Measurements from ENCODE around the gene OR4N2. TPM values are rescaled to one million over a fixed set of nuclear protein-coding genes. Genes with fewer than 3 reads are reported as not detected.
"Not testable (repeated sequence)": the region's sequence is repeated elsewhere in the genome, so short reads cannot be mapped to it uniquely, and the experiment has no call there.

Gene OR4N2
- total RNA-seq, 2 experiments from 2014 or later: not detected

GRCh38 chr14:19800282-19801117 is 3.1 kb upstream of the OR4N2 start:
- H3K4me1 Mint-ChIP-seq (ENCODE audit: low read depth): no peaks in the 10 kb centered on the region
- H3K27ac Mint-ChIP-seq: no peak overlapping the region
- DNase-seq: no peak
- intact Hi-C loops (cut with micrococcal nuclease): no loop called here
- H3K36me3 Mint-ChIP-seq (ENCODE audit: low read depth): no peaks in the 10 kb centered on the region
- no peaks in the 10 kb centered on the region for H3K27me3 Mint-ChIP-seq (ENCODE audit: low read depth)
- H3K4me3 Mint-ChIP-seq: no peak overlapping the region
- CTCF ChIA-PET: interaction anchor here (0.6 to 0.9 kb wide), 2 partner anchors 13 to 32 kb away, joined by 3 read pairs; no protein-coding TSS in a partner anchor
- H3K9me3 Mint-ChIP-seq: no peaks in the 10 kb centered on the region

GRCh38 chr14:19801118-19801464 is 2.5 kb upstream of the OR4N2 start:
- Mint-ChIP-seq H3K9me3 (no peaks in the 10 kb centered on the region), H3K27ac (no peak overlapping the region), H3K36me3 (ENCODE audit: low read depth) (no peaks in the 10 kb centered on the region), H3K4me1 (ENCODE audit: low read depth) (no peaks in the 10 kb centered on the region), H3K4me3 (no peak overlapping the region), H3K27me3 (ENCODE audit: low read depth) (no peaks in the 10 kb centered on the region)
- CTCF ChIA-PET: no interaction called here
- DNase-seq: no peak
- intact Hi-C loops (cut with micrococcal nuclease): no loop called here

DNA sequence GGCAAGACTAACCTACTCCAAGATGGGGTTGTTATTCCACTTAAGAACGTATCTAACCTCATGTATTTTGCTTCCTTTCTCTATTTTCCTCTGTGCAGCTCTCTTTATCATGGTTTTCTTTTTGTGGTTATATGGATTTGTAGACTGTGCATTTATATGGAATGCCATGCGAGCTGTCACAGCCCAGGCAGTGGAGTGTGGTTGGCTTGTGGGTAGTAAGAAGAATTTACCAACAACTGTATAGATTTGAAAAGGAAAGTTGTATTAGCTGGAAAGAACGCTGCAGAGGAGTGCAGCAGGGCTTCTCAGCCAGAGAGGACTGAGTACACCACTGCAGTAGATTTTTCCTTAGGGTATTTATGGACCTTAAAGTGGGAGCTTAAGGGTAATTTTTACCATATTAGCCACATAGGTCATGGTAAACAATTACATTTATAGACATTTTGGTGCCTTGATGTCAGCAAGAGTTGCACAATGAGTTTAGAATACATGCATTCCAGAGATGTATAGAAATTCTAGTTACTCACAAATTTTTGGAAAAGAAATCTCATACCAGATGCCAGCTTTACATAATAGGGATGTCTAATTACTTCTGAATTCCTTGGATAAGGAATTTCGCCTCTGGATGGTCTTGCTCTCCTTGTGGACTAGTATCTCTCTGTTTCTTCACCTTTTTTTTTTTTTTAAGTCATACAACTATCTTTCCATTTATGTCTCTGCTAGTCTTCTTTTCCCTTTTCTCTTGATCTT is 9.8 kb downstream of the OR4N2 start:
- intact Hi-C loops (cut with micrococcal nuclease); H3K27me3 Mint-ChIP-seq (ENCODE audit: low read depth); H3K4me1 Mint-ChIP-seq (ENCODE audit: low read depth); CTCF ChIA-PET; H3K9me3 Mint-ChIP-seq; H3K36me3 Mint-ChIP-seq (ENCODE audit: low read depth); H3K4me3 Mint-ChIP-seq; H3K27ac Mint-ChIP-seq; DNase-seq: not testable (repeated sequence)

DNA sequence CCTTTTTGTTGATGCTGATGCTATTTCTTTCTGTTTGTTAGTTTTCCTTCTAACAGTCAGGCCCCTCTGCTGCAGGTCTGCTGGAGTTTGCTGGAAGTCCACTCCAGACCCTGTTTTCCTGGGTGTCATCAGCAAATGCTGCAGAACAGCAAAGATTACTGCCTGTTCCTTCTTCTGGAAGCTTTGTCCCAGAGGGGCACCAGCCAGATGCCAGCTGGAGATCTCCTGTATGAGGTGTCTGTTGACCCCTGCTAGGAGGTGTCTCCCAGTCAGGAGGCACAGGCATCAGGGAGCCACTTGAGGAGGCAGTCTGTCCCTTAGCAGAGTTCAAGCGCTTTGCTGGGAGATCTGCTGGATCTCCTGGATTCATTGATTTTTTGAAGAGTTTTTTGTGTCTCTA is 16.3 kb downstream of the OR4N2 start:
- H3K27ac Mint-ChIP-seq; H3K4me1 Mint-ChIP-seq (ENCODE audit: low read depth); H3K4me3 Mint-ChIP-seq; H3K27me3 Mint-ChIP-seq (ENCODE audit: low read depth); H3K9me3 Mint-ChIP-seq; intact Hi-C loops (cut with micrococcal nuclease); CTCF ChIA-PET; H3K36me3 Mint-ChIP-seq (ENCODE audit: low read depth); DNase-seq: not testable (repeated sequence)

DNA sequence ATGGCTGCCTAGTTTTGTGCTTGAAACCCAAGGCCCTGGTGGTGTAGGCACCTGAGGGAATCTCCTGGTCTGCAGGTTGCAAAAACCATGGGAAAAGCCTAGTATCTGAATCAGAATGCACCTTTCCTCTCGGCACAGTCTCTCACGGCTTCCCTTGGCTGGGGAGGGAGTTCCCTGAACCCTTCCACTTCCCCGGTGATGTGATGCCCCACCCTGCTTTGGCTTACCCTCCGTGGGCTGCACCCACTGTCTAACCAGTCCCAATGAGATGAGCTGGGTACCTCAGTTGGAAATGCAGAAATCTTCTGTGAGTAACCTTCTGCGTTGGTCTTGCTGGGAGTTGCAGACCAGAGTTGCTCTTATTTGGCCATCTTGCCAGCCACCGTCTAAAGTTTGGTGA is 17.4 kb downstream of the OR4N2 start:
- H3K4me3 Mint-ChIP-seq; H3K4me1 Mint-ChIP-seq (ENCODE audit: low read depth); H3K27me3 Mint-ChIP-seq (ENCODE audit: low read depth); H3K27ac Mint-ChIP-seq; intact Hi-C loops (cut with micrococcal nuclease); H3K9me3 Mint-ChIP-seq; CTCF ChIA-PET; DNase-seq; H3K36me3 Mint-ChIP-seq (ENCODE audit: low read depth): not testable (repeated sequence)

DNA sequence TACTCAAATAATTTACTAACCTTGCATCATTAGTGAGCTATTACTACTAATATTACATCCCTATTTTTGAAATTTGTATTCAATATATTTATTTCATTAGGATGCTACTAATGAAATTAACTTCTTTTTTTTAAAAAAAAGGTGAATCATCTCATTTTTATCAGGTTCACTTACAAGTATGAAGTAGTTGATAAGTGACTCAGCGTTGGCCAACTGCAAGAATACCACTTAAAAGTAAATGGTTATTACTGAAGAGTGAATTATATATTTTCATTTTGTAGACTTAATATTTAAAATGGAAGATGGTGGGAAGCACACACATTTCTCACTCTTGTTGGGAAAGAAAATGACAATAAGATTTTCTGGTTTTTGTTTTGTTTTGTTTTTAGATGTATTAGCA is 19.6 kb downstream of the OR4N2 start:
- Mint-ChIP-seq H3K27me3 (ENCODE audit: low read depth) (peaks cover 7% of the 10 kb centered on the region), H3K4me3 (no peak overlapping the region), H3K27ac (no peak overlapping the region), H3K4me1 (ENCODE audit: low read depth) (no peaks in the 10 kb centered on the region), H3K36me3 (ENCODE audit: low read depth) (no peaks in the 10 kb centered on the region), H3K9me3 (peaks cover 7% of the 10 kb centered on the region)
- intact Hi-C loops (cut with micrococcal nuclease): no loop called here
- no peak for DNase-seq
- CTCF ChIA-PET: no interaction called here

GRCh38 chr14:19823765-19824164 is 20.2 kb downstream of the OR4N2 start:
- DNase-seq: no peak
- H3K27ac Mint-ChIP-seq: no peak overlapping the region
- H3K36me3 Mint-ChIP-seq (ENCODE audit: low read depth): no peaks in the 10 kb centered on the region
- intact Hi-C loops (cut with micrococcal nuclease): no loop called here
- H3K27me3 Mint-ChIP-seq (ENCODE audit: low read depth): peaks cover 7% of the 10 kb centered on the region
- H3K4me3 Mint-ChIP-seq: no peak overlapping the region
- CTCF ChIA-PET: no interaction called here
- H3K4me1 Mint-ChIP-seq (ENCODE audit: low read depth): no peaks in the 10 kb centered on the region
- peaks cover 6% of the 10 kb centered on the region for H3K9me3 Mint-ChIP-seq

- H3K27me3 Mint-ChIP-seq (ENCODE audit: low read depth); DNase-seq; H3K9me3 Mint-ChIP-seq; CTCF ChIA-PET; H3K27ac Mint-ChIP-seq; H3K36me3 Mint-ChIP-seq (ENCODE audit: low read depth); H3K4me3 Mint-ChIP-seq; H3K4me1 Mint-ChIP-seq (ENCODE audit: low read depth); intact Hi-C loops (cut with micrococcal nuclease): not testable (repeated sequence)
Measured at GRCh38 chr14:19827626-19828244, 24.2 kb downstream of the OR4N2 start.

- Mint-ChIP-seq H3K36me3 (ENCODE audit: low read depth) (no peaks in the 10 kb centered on the region), H3K4me3 (no peak overlapping the region), H3K4me1 (ENCODE audit: low read depth) (no peaks in the 10 kb centered on the region), H3K9me3 (no peaks in the 10 kb centered on the region), H3K27ac (no peak overlapping the region), H3K27me3 (ENCODE audit: low read depth) (peaks cover 6% of the 10 kb centered on the region)
- no peak for DNase-seq
- intact Hi-C loops (cut with micrococcal nuclease): no loop called here
- CTCF ChIA-PET: no interaction called here
Measured at GRCh38 chr14:19828314-19828713, 24.7 kb downstream of the OR4N2 start.

DNA sequence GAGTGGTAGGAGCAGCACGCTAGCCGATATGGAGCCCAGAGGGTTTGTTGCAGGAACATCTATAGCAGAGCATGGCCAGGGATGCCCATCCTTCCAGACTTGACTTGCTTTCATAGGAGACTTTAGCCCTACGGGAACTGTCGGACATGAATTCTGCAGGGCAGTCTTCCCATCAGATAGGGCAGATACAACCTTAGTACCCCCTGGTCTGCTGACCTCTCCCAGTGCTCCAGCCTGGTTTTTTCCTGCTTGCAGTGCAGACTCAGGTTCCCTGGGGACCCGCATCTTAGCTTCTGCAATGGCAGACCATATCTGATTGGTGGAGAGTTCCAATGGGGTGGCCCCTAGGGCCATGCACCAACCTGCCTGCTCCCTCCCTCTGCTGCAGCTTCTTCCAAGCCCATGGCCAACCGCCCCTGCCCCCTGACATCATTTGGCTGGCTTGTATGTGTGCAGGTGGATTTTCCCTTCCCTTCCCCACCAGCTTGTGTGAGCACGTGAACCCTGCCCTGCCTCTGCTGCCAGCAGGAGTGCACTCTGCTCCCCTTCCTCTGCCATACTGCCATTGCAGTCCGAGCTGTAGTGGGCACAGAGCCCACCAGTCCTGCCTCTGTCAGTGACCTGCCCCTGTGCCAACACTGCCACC is 30.8 kb downstream of the OR4N2 start:
- CTCF ChIA-PET; H3K9me3 Mint-ChIP-seq; H3K4me1 Mint-ChIP-seq (ENCODE audit: low read depth); H3K27ac Mint-ChIP-seq; H3K4me3 Mint-ChIP-seq; DNase-seq; intact Hi-C loops (cut with micrococcal nuclease); H3K36me3 Mint-ChIP-seq (ENCODE audit: low read depth); H3K27me3 Mint-ChIP-seq (ENCODE audit: low read depth): not testable (repeated sequence)

DNA sequence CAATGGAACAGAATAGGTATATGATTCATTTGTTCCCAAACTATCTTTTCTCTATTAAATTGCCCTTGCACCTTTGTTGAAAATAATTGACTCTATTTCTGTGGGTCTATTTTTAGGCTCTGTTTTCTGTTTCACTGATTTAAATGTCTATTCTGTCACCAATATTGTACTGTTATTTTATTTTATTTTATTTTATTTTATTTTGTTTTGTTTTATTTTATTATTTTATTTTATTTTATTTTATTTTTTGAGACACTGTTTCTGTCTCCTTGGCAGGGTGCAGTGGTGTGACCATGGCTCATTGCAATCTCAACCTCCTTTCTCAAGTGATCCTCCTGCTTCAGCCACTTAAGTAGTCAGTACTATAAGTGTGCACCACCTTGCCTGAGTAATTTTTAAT is 34.9 kb downstream of the OR4N2 start:
- no peak overlapping the region for H3K4me3 Mint-ChIP-seq
- intact Hi-C loops (cut with micrococcal nuclease): no loop called here
- no peaks in the 10 kb centered on the region for H3K36me3 Mint-ChIP-seq (ENCODE audit: low read depth)
- no peak for DNase-seq
- CTCF ChIA-PET: no interaction called here
- H3K27me3 Mint-ChIP-seq (ENCODE audit: low read depth): peaks cover 2% of the 10 kb centered on the region
- H3K9me3 Mint-ChIP-seq: no peaks in the 10 kb centered on the region
- no peaks in the 10 kb centered on the region for H3K4me1 Mint-ChIP-seq (ENCODE audit: low read depth)
- H3K27ac Mint-ChIP-seq: no peak overlapping the region

DNA sequence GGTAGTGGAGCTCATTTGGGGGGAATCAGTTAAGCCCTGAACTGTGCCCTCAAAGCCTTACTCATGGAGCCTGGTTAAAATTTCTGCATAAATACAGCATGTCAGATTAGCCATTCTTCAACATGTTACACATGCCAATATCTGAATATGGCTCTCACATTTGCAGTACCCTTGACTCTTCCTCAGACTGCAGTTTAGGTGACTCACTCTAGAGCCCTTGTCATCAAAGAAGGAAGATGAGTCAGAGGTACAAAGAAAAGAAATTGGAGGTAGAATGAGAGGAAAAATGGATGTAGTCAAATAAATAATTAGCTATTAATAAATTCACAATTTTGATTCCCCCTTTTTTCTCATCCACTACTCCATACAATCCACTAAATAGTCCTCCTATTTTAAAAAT is 47.8 kb downstream of the OR4N2 start:
- DNase-seq: no peak
- no peaks in the 10 kb centered on the region for H3K9me3 Mint-ChIP-seq
- no peaks in the 10 kb centered on the region for H3K36me3 Mint-ChIP-seq (ENCODE audit: low read depth)
- no peak overlapping the region for H3K27ac Mint-ChIP-seq
- CTCF ChIA-PET: no interaction called here
- intact Hi-C loops (cut with micrococcal nuclease): no loop called here
- H3K4me3 Mint-ChIP-seq: no peak overlapping the region
- peaks cover 2% of the 10 kb centered on the region for H3K27me3 Mint-ChIP-seq (ENCODE audit: low read depth)
- no peaks in the 10 kb centered on the region for H3K4me1 Mint-ChIP-seq (ENCODE audit: low read depth)
